Mucosa of stomach (tissue), 1 donor: ENCODE results near the gene ATP13A2.
A peak's percentile ranks its signal among the peaks of the same experiment; 100 is the strongest.

ENCODE experiments used
- H3K27me3 ChIP-seq: one replicate; pipeline ENCODE4 v1.7.0; 2013; ENCODE audit warnings: mild to moderate bottlenecking, low read length; ENCODE audit not compliant: control insufficient read depth, insufficient read depth
- H3K36me3 ChIP-seq: one replicate; pipeline ENCODE4 v1.7.0; 2013; ENCODE audit warnings: low read length; ENCODE audit not compliant: control insufficient read depth, insufficient read depth
- H3K4me1 ChIP-seq: one replicate; pipeline ENCODE4 v1.7.0; 2013; ENCODE audit warnings: mild to moderate bottlenecking, low read length; ENCODE audit not compliant: control insufficient read depth, insufficient read depth
- H3K4me3 ChIP-seq: one replicate; pipeline ENCODE4 v1.7.0; 2013; ENCODE audit warnings: low read length
- H3K9ac ChIP-seq: one replicate; pipeline ENCODE4 v1.7.0; 2013; ENCODE audit warnings: mild to moderate bottlenecking, low read length, moderate library complexity
- H3K9me3 ChIP-seq: one replicate; pipeline ENCODE4 v1.7.0; 2013; ENCODE audit warnings: mild to moderate bottlenecking, low read length, moderate library complexity; ENCODE audit not compliant: control insufficient read depth
- donor health status: Pancreatic carcinoma.

The ATP13A2 gene

GRCh38 chr1:17011092-17011438, 663 bp downstream of the ATP13A2 start:
- Histone ChIP-seq H3K4me3 (peak overlapping the region; percentile 66), H3K9ac (peak overlapping the region; percentile 42), H3K9me3 (no peaks in the 10 kb centered on the region), H3K4me1 (peaks cover 19% of the 10 kb centered on the region), H3K36me3 (no peaks in the 10 kb centered on the region), H3K27me3 (no peaks in the 10 kb centered on the region)

GRCh38 chr1:17009706-17010105, 2.0 kb downstream of the ATP13A2 start:
- Histone ChIP-seq H3K4me3 (no peak overlapping the region), H3K9ac (no peak overlapping the region), H3K4me1 (peaks cover 19% of the 10 kb centered on the region), H3K27me3 (no peaks in the 10 kb centered on the region), H3K36me3 (no peaks in the 10 kb centered on the region), H3K9me3 (no peaks in the 10 kb centered on the region)

- no peak overlapping the region for H3K4me3 ChIP-seq
- H3K36me3 ChIP-seq, result peaks cover 4% of the 10 kb centered on the region
- no peak overlapping the region for H3K9ac ChIP-seq
- H3K4me1 ChIP-seq, result peaks cover 19% of the 10 kb centered on the region
- no peaks in the 10 kb centered on the region for H3K9me3 ChIP-seq
- H3K27me3 ChIP-seq, result no peaks in the 10 kb centered on the region
Observed at GRCh38 chr1:17008208-17008855, 3.4 kb downstream of the ATP13A2 start.

GRCh38 chr1:17007121-17007520, 4.6 kb downstream of the ATP13A2 start:
- Histone ChIP-seq H3K4me1 (peaks cover 19% of the 10 kb centered on the region), H3K36me3 (peaks cover 4% of the 10 kb centered on the region), H3K9me3 (no peaks in the 10 kb centered on the region), H3K9ac (no peak overlapping the region), H3K4me3 (no peak overlapping the region), H3K27me3 (no peaks in the 10 kb centered on the region)

- Histone ChIP-seq H3K27me3 (no peaks in the 10 kb centered on the region), H3K9ac (no peak overlapping the region), H3K36me3 (peaks cover 4% of the 10 kb centered on the region), H3K9me3 (no peaks in the 10 kb centered on the region), H3K4me3 (no peak overlapping the region), H3K4me1 (peaks cover 9% of the 10 kb centered on the region)
Observed at GRCh38 chr1:17005365-17005740, 6.4 kb downstream of the ATP13A2 start.

GRCh38 chr1:17004466-17005364, 7.0 kb downstream of the ATP13A2 start:
- H3K9ac ChIP-seq, result no peak overlapping the region
- H3K27me3 ChIP-seq, result no peaks in the 10 kb centered on the region
- peaks cover 3% of the 10 kb centered on the region for H3K4me1 ChIP-seq
- H3K9me3 ChIP-seq, result no peaks in the 10 kb centered on the region
- peaks cover 4% of the 10 kb centered on the region for H3K36me3 ChIP-seq
- no peak overlapping the region for H3K4me3 ChIP-seq

- H3K9me3 ChIP-seq, result no peaks in the 10 kb centered on the region
- no peak overlapping the region for H3K4me3 ChIP-seq
- no peak overlapping the region for H3K9ac ChIP-seq
- no peaks in the 10 kb centered on the region for H3K27me3 ChIP-seq
- no peaks in the 10 kb centered on the region for H3K4me1 ChIP-seq
- H3K36me3 ChIP-seq, result peaks cover 4% of the 10 kb centered on the region
Observed at GRCh38 chr1:17002524-17002902, 9.2 kb downstream of the ATP13A2 start.

- peaks cover 4% of the 10 kb centered on the region for H3K36me3 ChIP-seq
- H3K27me3 ChIP-seq, result no peaks in the 10 kb centered on the region
- H3K9me3 ChIP-seq, result no peaks in the 10 kb centered on the region
- no peak overlapping the region for H3K9ac ChIP-seq
- no peak overlapping the region for H3K4me3 ChIP-seq
- H3K4me1 ChIP-seq, result no peaks in the 10 kb centered on the region
Observed at GRCh38 chr1:17001760-17002523, 9.8 kb downstream of the ATP13A2 start.

GRCh38 chr1:16999863-17000262, 11.9 kb downstream of the ATP13A2 start:
- Histone ChIP-seq H3K9me3 (no peaks in the 10 kb centered on the region), H3K9ac (no peak overlapping the region), H3K4me1 (no peaks in the 10 kb centered on the region), H3K4me3 (no peak overlapping the region), H3K36me3 (peaks cover 4% of the 10 kb centered on the region), H3K27me3 (no peaks in the 10 kb centered on the region)

- H3K27me3 ChIP-seq, result no peaks in the 10 kb centered on the region
- no peak overlapping the region for H3K9ac ChIP-seq
- no peaks in the 10 kb centered on the region for H3K36me3 ChIP-seq
- no peaks in the 10 kb centered on the region for H3K9me3 ChIP-seq
- H3K4me3 ChIP-seq, result no peak overlapping the region
- H3K4me1 ChIP-seq, result no peaks in the 10 kb centered on the region
Observed at GRCh38 chr1:16998589-16998988, 13.1 kb downstream of the ATP13A2 start.

GRCh38 chr1:16996845-16997244, 14.9 kb downstream of the ATP13A2 start:
- H3K4me3 ChIP-seq, result no peak overlapping the region
- H3K36me3 ChIP-seq, result no peaks in the 10 kb centered on the region
- H3K27me3 ChIP-seq, result no peaks in the 10 kb centered on the region
- H3K9ac ChIP-seq, result no peak overlapping the region
- no peaks in the 10 kb centered on the region for H3K9me3 ChIP-seq
- no peaks in the 10 kb centered on the region for H3K4me1 ChIP-seq

GRCh38 chr1:16993521-16994038, 18.1 kb downstream of the ATP13A2 start:
- no peak overlapping the region for H3K4me3 ChIP-seq
- H3K27me3 ChIP-seq, result no peaks in the 10 kb centered on the region
- no peaks in the 10 kb centered on the region for H3K36me3 ChIP-seq
- H3K4me1 ChIP-seq, result no peaks in the 10 kb centered on the region
- no peak overlapping the region for H3K9ac ChIP-seq
- H3K9me3 ChIP-seq, result no peaks in the 10 kb centered on the region
